SK-N-SH (cell line): ENCODE results near the gene ATP6V1F.

Source experiments
- CTCF ChIP-seq: fragments of 200-600 bp; sonication (generic); IDR thresholded peaks from 2 replicates; pipeline ENCODE4 v1.6.1; 2017; ENCODE audit warnings: antibody characterized with exemption, mild to moderate bottlenecking, moderate library complexity
- MEF2A ChIP-seq: IDR thresholded peaks from 2 replicates; pipeline ENCODE4 v1.4.0; 2012; ENCODE audit warnings: low read depth, borderline replicate concordance
- NFIC ChIP-seq: IDR thresholded peaks from 2 replicates; pipeline ENCODE4 v1.4.0; 2012; ENCODE audit warnings: borderline replicate concordance
- POLR2AphosphoS5 ChIP-seq: IDR thresholded peaks from 2 replicates; pipeline ENCODE4 v1.6.1; 2012; ENCODE audit warnings: low read depth, low read length
- RCOR1 ChIP-seq: fragments of 150-350 bp; IDR thresholded peaks from 2 replicates; pipeline ENCODE4 v1.6.1; 2017; ENCODE audit warnings: antibody characterized with exemption, low read length
- RFX5 ChIP-seq: IDR thresholded peaks from 2 replicates; pipeline ENCODE4 v1.6.1; 2012; ENCODE audit warnings: mild to moderate bottlenecking, improper control_type of control experiment, low read length
- RXRA ChIP-seq: IDR thresholded peaks from 2 replicates; pipeline ENCODE4 v1.4.0; 2012; ENCODE audit warnings: low read depth, mild to moderate bottlenecking, borderline replicate concordance
- SIN3A ChIP-seq: IDR thresholded peaks from 2 replicates; pipeline ENCODE4 v1.6.1; 2012; ENCODE audit warnings: low read depth, mild to moderate bottlenecking, low read length, moderate library complexity, borderline replicate concordance
- TEAD4 ChIP-seq: IDR thresholded peaks from 2 replicates; pipeline ENCODE4 v1.4.0; 2012; ENCODE audit warnings: mild to moderate bottlenecking, borderline replicate concordance; ENCODE audit not compliant: insufficient read depth
- YY1 ChIP-seq: IDR thresholded peaks from 2 replicates; pipeline ENCODE4 v1.4.0; 2012; ENCODE audit warnings: low read depth, mild to moderate bottlenecking
- ZBTB33 ChIP-seq: IDR thresholded peaks from 2 replicates; pipeline ENCODE4 v1.4.0; 2012; ENCODE audit warnings: low read depth, borderline replicate concordance

DNA sequence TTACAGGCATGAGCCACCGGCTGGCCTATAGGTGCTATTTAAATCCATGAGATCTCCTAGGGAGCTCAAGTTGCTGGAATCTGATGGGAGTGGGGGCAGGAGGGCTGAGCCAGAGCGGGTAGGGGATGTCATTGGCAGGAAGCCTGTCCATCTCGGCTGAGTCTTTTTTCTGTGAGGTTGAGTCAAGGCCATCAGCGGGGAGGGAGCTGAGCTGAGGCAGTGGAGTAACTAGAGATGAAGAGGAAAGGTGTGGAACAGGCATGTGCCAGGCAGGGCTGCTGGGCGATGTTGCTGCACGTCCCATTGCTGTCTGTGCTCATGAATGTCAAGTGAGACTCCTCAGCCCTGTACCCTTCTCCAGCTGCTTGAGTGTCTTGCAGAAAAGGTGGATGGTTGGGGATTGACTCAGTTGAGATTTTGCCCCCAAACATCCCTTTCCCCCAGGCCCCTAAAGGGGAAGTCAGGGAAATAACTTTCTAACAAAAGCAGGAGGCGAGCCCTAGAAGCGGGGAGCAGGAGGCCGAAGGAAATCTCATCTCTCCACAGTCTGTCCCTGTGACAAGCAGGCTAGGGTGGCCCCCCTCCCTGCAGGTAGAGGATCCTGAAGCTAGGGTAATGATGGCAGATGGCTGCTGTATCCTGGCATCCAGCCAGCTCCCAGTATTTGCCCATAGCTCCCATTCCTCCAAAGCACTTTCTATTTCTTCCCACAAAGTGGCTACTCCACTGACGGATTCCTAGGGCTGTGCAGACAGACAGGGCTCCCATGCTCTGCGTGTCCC lies 5.4 kb downstream of the ATP6V1F start:
- TF ChIP-seq CTCF: no peak
- TF ChIP-seq RFX5: no peak
- TF ChIP-seq NFIC: peak; percentile 53; the same call in 1 of the 2 replicates
- no peak for TF ChIP-seq ZBTB33
- no peak for TF ChIP-seq MEF2A
- no peak for TF ChIP-seq POLR2AphosphoS5
- no peak for TF ChIP-seq SIN3A
- TF ChIP-seq RCOR1: no peak
- no peak for TF ChIP-seq YY1
- no peak for TF ChIP-seq RXRA
- no peak for TF ChIP-seq TEAD4
